ENCODE measurements around the gene FRMD8. TPM values are rescaled to one million over a fixed set of nuclear protein-coding genes. Genes with fewer than 3 reads are reported as not detected.

Gene FRMD8
- total RNA-seq, 4 donors from 2014 or later: 32.5 to 44.7 (median 40.3) TPM

DNA sequence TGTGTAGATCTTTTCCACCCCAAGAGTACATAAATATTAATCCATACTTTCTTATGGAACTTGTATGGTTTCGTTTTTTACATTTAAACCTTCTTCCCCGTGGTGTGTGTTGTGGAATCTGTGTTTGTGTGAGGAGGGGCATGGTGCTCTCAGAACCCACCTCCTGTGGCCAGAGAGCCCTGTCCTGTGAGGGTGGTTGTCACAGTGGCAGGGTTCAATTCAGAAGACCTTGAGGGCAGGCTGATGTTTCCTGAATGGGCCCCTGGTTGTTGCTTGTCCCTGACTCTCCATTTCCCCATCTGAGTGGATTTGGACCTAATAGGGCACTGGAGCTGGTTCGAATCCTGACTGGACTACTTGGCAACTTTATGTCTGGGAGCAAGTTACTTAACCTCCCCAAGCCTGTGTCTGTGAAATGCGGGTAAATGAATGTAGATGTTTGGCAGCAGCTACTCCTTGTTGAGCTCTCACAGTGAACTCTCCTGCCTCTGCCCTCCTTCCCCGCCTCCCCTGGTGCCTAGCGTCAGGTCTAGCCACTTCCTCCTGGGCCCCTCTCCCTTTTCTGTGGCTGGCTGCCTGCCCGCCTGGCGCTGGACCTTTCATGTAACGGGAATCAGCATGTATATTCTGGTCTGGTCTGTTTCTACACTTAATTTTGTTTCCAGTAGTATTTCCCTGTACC, 43.4 kb downstream of the FRMD8 start:
- TF ChIP-seq, protein P1, sequence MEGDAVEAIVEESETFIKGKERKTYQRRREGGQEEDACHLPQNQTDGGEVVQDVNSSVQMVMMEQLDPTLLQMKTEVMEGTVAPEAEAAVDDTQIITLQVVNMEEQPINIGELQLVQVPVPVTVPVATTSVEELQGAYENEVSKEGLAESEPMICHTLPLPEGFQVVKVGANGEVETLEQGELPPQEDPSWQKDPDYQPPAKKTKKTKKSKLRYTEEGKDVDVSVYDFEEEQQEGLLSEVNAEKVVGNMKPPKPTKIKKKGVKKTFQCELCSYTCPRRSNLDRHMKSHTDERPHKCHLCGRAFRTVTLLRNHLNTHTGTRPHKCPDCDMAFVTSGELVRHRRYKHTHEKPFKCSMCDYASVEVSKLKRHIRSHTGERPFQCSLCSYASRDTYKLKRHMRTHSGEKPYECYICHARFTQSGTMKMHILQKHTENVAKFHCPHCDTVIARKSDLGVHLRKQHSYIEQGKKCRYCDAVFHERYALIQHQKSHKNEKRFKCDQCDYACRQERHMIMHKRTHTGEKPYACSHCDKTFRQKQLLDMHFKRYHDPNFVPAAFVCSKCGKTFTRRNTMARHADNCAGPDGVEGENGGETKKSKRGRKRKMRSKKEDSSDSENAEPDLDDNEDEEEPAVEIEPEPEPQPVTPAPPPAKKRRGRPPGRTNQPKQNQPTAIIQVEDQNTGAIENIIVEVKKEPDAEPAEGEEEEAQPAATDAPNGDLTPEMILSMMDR (IDR thresholded peaks at IDR 0.05; ENCODE audit: low read depth): no peak

DNA sequence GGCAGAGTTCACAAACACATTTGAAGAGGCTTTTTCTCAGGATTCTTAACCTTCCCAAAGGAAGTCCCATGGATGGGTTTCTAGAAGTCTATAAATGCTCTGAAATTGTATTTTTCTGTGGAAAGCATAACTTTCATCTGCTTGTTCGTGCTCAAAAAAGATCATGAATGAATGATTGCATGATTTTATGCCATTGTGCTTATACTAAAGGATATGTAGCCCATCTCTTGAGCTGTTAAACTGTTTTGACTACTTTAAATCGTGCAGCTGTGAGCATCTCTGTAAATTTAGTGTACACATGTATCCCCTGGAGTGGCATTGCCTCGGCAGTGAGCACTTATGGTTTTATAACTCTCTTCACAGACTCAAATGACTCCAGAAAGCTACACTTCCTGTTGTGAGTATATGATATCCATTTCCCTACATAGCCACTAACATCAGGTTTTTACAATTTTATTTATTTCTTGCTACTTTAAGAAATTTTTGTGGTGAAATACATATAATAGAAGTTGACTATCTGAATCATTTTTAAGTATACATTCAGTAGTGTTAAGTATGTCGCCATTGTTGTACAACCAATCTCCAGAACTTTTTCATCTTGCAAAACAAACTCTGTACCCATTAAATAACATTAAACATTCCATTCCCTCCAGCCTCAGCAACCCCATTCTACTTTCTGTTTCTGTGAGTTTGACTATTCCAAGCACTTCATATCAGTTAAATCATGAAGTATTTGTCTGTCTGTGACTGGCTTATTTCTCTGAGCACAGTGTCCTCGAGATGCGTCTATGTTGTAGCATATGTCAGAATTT, 44.2 kb downstream of the FRMD8 start:
- TF ChIP-seq, protein P1 (IDR thresholded peaks at IDR 0.05; ENCODE audit: low read depth): no peak

DNA sequence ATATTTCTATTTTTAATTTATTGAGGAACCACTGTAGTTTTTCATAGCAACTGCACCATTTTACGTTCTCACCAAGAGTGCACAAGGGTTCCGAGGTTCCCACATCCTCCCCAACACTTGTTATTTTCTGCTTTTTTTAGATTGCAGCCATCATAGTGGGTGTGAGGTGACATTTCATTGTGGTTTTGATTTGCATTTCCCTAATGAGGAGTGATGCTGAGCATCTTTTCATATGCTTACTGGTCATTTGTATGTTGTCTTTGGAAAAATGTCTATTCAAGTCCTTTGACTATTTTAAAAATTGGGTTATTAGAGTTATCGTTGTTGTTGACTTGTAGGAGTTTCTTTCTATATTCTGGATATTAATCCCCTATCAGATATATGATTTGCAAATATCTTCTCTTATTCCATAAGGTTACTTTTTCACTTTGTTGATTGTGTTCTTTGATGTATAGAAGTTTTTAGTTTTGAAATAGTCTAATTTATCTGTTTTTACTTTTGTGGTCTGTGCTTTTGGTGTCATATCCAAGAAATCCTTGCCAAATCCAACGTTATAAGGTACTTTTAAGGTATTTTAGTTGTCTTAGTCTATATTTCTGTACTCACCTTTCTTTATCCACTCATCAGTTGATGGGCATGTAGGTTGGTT, 45.1 kb downstream of the FRMD8 start:
- TF ChIP-seq, protein P1 (IDR thresholded peaks at IDR 0.05; ENCODE audit: low read depth): no peak

DNA sequence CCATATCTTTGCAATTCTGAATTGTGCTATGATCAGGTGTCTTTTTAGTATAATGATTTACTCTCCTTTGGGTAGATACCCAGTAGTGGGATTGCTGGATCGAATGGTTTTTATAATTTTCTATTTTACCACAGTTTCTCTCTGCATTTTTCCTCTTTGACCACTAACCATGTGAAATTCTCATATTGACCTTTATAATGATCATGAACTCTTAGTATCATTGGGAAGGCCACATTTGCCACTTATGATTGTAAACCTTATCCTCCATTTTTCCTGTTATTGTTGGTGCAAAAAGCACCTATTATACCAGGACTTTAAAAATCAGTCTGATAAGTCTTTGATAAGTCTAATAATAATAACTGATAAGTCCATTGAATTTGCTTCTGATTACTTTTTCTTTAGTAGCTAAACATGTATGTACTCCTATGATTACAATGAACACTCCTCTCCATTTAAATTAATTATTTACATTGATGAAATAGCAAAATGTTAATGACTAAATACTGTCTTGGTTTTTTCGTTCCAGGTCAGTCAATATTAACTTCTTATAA, 45.7 kb downstream of the FRMD8 start:
- TF ChIP-seq, protein P1 (IDR thresholded peaks at IDR 0.05; ENCODE audit: low read depth): no peak

DNA sequence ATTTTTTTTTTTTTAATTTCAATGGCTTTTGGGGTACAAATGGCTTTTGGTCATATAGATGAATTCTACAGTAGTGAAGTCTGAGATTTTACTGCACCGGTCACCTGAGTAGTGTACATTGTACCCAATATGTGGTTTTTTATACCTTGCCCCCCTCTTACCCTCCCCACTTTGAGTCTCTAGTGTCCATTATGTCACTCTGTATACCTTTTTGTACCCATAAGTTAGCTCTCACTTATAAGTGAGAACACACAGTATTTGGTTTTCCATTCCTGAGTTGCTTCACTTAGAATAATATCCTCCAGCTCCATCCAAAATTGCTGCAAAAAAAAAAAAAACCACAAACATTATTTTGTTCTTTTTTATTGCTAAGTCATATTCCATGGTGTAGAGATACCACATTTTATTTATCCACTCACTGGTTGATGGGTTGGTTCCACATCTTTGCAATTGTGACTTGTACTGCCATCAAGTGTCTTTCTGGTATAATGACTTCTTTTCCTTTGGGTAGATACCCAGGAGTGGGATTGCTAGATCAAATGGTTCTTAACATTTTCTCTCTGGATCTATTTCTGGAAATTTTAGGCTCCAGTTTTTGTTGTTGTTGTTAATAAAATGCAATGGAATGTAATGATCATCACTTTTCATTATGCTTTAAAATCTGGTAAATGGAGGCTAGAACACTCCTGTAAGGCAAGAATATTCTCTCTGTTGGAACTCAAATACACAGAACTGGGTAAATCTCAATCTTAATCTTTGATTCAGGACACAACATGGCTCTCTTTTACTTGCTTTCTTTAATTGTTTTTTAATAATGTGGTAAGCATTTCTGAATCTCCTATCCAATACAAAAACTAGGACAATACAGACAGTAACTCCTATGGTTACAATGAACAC, 46.5 kb downstream of the FRMD8 start:
- TF ChIP-seq, protein P1 (IDR thresholded peaks at IDR 0.05; ENCODE audit: low read depth): no peak

DNA sequence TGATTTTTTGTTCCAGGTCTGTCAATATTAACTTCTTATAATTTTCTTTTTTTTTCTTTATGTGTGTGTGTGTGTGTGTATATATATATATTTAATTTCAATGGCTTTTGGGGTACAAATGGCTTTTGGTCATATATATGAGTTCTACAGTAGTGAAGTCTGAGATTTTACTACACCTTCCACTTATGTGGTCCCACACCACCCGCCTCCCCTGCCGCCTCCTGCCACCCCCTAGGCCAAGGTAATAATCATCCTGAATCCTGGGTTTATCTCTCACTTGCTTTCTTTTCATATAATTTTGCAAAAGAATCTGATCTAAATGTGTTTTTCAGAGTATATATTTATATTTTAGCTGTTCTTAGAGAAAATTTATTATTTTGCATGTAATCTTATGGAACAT, 47.2 kb downstream of the FRMD8 start:
- TF ChIP-seq, protein P1 (IDR thresholded peaks at IDR 0.05; ENCODE audit: low read depth): no peak
